Glutamatergic neuron (in vitro differentiated cells): ENCODE results near the gene NRARP. TPM values are rescaled to one million over a fixed set of nuclear protein-coding genes. Genes with fewer than 3 reads are reported as not detected.

ENCODE experiments used
- DNase-seq: peaks from one replicate; pipeline ENCODE4 v3.0.0; 2022
- H3K27ac Mint-ChIP-seq: one replicate; pipeline ENCODE4 v1.8.0; 2020; ENCODE audit warnings: mild to moderate bottlenecking, mixed read lengths, inconsistent platforms; ENCODE audit not compliant: unreplicated experiment
- H3K27me3 Mint-ChIP-seq: one replicate; pipeline ENCODE4 v1.8.0; 2020; ENCODE audit warnings: mild to moderate bottlenecking, moderate library complexity, mixed read lengths, inconsistent platforms; ENCODE audit not compliant: unreplicated experiment
- H3K36me3 Mint-ChIP-seq: one replicate; pipeline ENCODE4 v1.8.0; 2020; ENCODE audit warnings: mild to moderate bottlenecking, mixed read lengths, inconsistent platforms; ENCODE audit not compliant: unreplicated experiment
- H3K4me1 Mint-ChIP-seq: one replicate; pipeline ENCODE4 v1.8.0; 2020; ENCODE audit warnings: mild to moderate bottlenecking, low read depth, mixed read lengths, inconsistent platforms; ENCODE audit not compliant: unreplicated experiment
- H3K4me3 Mint-ChIP-seq: one replicate; pipeline ENCODE4 v1.8.0; 2020; ENCODE audit warnings: mild to moderate bottlenecking, mixed read lengths, inconsistent platforms; ENCODE audit not compliant: unreplicated experiment
- H3K9me3 Mint-ChIP-seq: one replicate; pipeline ENCODE4 v1.8.0; 2020; ENCODE audit warnings: mild to moderate bottlenecking, moderate library complexity, mixed read lengths, inconsistent platforms; ENCODE audit not compliant: unreplicated experiment
- CTCF ChIP-seq: fragments of 200-600 bp; sonication (generic); IDR thresholded peaks from one replicate; pipeline ENCODE4 v1.5.0; 2021; ENCODE audit not compliant: partially characterized antibody, unreplicated experiment
- total RNA-seq: library from RNA; stranded (reverse); fragmentation: NEBNext Ultra II Directional; extraction: Animal tissue kit (Norgen Biotek cat#: 25700); gene quantifications from one replicate; pipeline ENCODE4 v1.2.1, GENCODE V29; 2021; ENCODE audit not compliant: unreplicated experiment

NRARP gene
- total RNA-seq, 1 donor from 2014 or later: 15.2 TPM

DNA sequence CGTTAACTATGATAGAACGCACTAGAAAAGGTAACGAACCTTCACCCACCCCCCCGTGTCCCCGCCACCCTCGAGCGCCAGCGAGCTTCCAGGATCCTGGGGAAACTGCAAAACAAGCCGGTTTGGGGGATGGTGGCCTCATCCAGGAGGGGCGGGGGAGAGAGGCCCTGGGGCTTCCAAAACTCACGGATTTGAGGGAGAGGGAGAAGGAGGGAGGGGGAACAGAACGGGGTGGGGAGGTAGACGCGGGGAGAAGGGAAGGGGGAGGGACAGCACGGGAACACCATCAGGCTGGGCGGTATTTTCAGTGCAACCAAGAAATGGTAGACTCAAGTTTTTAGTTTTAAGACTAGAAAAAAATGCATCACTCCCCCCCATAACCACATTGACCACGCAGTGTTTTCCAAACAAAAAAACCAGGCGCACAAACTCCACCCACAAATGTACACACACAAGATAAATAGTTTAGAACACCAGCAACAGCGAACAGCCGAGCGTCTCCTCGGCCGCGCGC, 1.4 kb downstream of the NRARP start:
- no peak for TF ChIP-seq CTCF
- Mint-ChIP-seq H3K27me3 (peaks cover 7% of the 10 kb centered on the region), H3K4me3 (peak overlapping the region; percentile 96), H3K4me1 (peaks cover 17% of the 10 kb centered on the region), H3K36me3 (no peaks in the 10 kb centered on the region), H3K27ac (peak overlapping the region; percentile 76), H3K9me3 (peaks cover 3% of the 10 kb centered on the region)
- peak; percentile 41 for DNase-seq

- Mint-ChIP-seq H3K4me3 (peak overlapping the region; percentile 96), H3K9me3 (peaks cover 3% of the 10 kb centered on the region), H3K27ac (peak overlapping the region; percentile 33), H3K4me1 (peaks cover 15% of the 10 kb centered on the region), H3K27me3 (peaks cover 7% of the 10 kb centered on the region), H3K36me3 (no peaks in the 10 kb centered on the region)
- DNase-seq: peak; percentile 16
- TF ChIP-seq CTCF: no peak
Observed at GRCh38 chr9:137299938-137300337, 2.1 kb downstream of the NRARP start.

DNA sequence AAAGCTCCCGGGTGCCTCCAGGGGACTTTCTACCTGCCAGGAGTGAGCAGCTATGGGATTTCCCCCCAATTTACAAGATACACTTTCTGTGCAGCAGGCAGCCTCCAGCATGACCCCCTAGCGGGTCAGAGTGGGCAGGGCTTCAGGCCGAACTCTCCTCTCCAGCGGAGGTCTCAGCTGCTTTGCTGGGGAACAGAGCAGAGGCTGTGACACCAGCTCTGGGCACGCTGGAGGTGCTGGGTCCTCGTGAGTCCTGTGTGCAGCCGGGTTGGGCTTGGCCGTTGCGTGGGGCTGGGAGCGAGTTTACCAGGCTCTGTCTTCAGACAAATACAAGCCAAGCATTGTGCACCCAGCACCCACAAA, 2.9 kb downstream of the NRARP start:
- peaks cover 8% of the 10 kb centered on the region for H3K27me3 Mint-ChIP-seq
- H3K36me3 Mint-ChIP-seq: no peaks in the 10 kb centered on the region
- H3K9me3 Mint-ChIP-seq: peaks cover 7% of the 10 kb centered on the region
- H3K27ac Mint-ChIP-seq: no peak overlapping the region
- peaks cover 15% of the 10 kb centered on the region for H3K4me1 Mint-ChIP-seq
- peak; percentile 45 for DNase-seq
- peak; percentile 27 for TF ChIP-seq CTCF
- H3K4me3 Mint-ChIP-seq: peak overlapping the region; percentile 71

- H3K4me1 Mint-ChIP-seq: peaks cover 15% of the 10 kb centered on the region
- DNase-seq: peak; percentile 13
- no peaks in the 10 kb centered on the region for H3K36me3 Mint-ChIP-seq
- H3K9me3 Mint-ChIP-seq: peaks cover 7% of the 10 kb centered on the region
- TF ChIP-seq CTCF: no peak
- peak overlapping the region; percentile 71 for H3K4me3 Mint-ChIP-seq
- no peak overlapping the region for H3K27ac Mint-ChIP-seq
- peaks cover 8% of the 10 kb centered on the region for H3K27me3 Mint-ChIP-seq
Observed at GRCh38 chr9:137298401-137299202, 3.5 kb downstream of the NRARP start.

DNA sequence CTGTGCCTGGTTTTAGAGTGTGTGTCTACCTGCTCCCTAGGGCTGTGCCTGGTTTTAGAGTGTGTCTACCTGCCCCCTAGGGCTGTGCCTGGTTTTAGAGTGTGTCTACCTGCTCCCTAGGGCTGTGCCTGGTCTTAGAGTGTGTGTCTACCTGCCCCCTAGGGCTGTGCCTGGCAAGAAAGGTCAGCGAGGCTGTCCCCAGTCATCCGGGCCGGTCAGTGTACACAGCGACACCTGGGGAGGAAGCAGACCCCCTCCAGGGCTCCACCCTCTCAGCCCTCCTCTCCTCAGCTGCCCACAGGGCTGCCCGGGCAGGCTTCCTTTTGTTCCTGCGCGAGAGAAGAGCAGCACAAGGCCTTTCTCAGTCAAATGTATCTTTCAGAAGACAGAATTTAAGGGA, 4.1 kb downstream of the NRARP start:
- H3K27me3 Mint-ChIP-seq: peaks cover 8% of the 10 kb centered on the region
- no peak overlapping the region for H3K27ac Mint-ChIP-seq
- DNase-seq: peak; percentile 17
- H3K36me3 Mint-ChIP-seq: no peaks in the 10 kb centered on the region
- TF ChIP-seq CTCF: no peak
- H3K4me1 Mint-ChIP-seq: peaks cover 15% of the 10 kb centered on the region
- no peak overlapping the region for H3K4me3 Mint-ChIP-seq
- H3K9me3 Mint-ChIP-seq: peaks cover 7% of the 10 kb centered on the region
